HG03108 (cell line): ENCODE data around the gene CNTN3.

ENCODE experiments used
- ATAC-seq: cut with Tn5 transposase; IDR thresholded peaks from one replicate; pipeline ENCODE4 v1.9.1; 2021; ENCODE audit warnings: moderate library complexity; ENCODE audit not compliant: unreplicated experiment

The CNTN3 gene

GRCh38 chr3:74611206-74611605 is 3.3 kb downstream of the CNTN3 start:
- no peak for ATAC-seq

- ATAC-seq = no peak
Observed at GRCh38 chr3:74607803-74608202, 6.7 kb downstream of the CNTN3 start.

GRCh38 chr3:74606996-74607395 is 7.5 kb downstream of the CNTN3 start:
- no peak for ATAC-seq

GRCh38 chr3:74605437-74605836 is 9.0 kb downstream of the CNTN3 start:
- no peak for ATAC-seq

- ATAC-seq = no peak
Observed at GRCh38 chr3:74603292-74603691, 11.2 kb downstream of the CNTN3 start.

GRCh38 chr3:74602471-74602870 is 12.0 kb downstream of the CNTN3 start:
- ATAC-seq = no peak

- ATAC-seq = no peak
Observed at GRCh38 chr3:74601793-74602192, 12.7 kb downstream of the CNTN3 start.

GRCh38 chr3:74599564-74599963 is 14.9 kb downstream of the CNTN3 start:
- ATAC-seq = no peak

GRCh38 chr3:74593152-74593551 is 21.3 kb downstream of the CNTN3 start:
- no peak for ATAC-seq

- ATAC-seq = no peak
Observed at GRCh38 chr3:74592359-74592758, 22.1 kb downstream of the CNTN3 start.

- no peak for ATAC-seq
Observed at GRCh38 chr3:74591946-74592345, 22.5 kb downstream of the CNTN3 start.

GRCh38 chr3:74591342-74591741 is 23.1 kb downstream of the CNTN3 start:
- no peak for ATAC-seq

GRCh38 chr3:74590620-74591262 is 23.7 kb downstream of the CNTN3 start:
- ATAC-seq = no peak

GRCh38 chr3:74584782-74585181 is 29.7 kb downstream of the CNTN3 start:
- no peak for ATAC-seq

GRCh38 chr3:74582982-74583381 is 31.5 kb downstream of the CNTN3 start:
- no peak for ATAC-seq

GRCh38 chr3:74575857-74576256 is 38.6 kb downstream of the CNTN3 start:
- no peak for ATAC-seq

GRCh38 chr3:74571118-74571517 is 43.3 kb downstream of the CNTN3 start:
- no peak for ATAC-seq
